DOHH2 (cell line): ENCODE measurements around the gene PGM2.

Source experiments
- H3F3A ChIP-seq: fragments of 200-600 bp; sonication (generic), shearing (Covaris generic); 2 replicates; pipeline ENCODE4 v1.6.0; 2016; ENCODE audit warnings: antibody characterized with exemption, mild to moderate bottlenecking; ENCODE audit not compliant: control insufficient read depth, insufficient read depth
- H3K27ac ChIP-seq: fragments of 200-600 bp; sonication (generic); 2 replicates; pipeline ENCODE4 v1.5.1; 2014; ENCODE audit warnings: low read depth, mild to moderate bottlenecking, low read length, moderate library complexity
- H3K27me3 ChIP-seq: fragments of 200-600 bp; sonication (generic); 2 replicates; pipeline ENCODE4 v1.6.1; 2014; ENCODE audit warnings: mild to moderate bottlenecking, low read length, mixed read lengths; ENCODE audit not compliant: control insufficient read depth
- H3K36me3 ChIP-seq: fragments of 200-600 bp; sonication (generic); 2 replicates; pipeline ENCODE4 v1.6.1; 2014; ENCODE audit warnings: mild to moderate bottlenecking, low read length, moderate library complexity, mixed read lengths; ENCODE audit not compliant: control insufficient read depth
- H3K4me1 ChIP-seq: fragments of 200-600 bp; sonication (generic); 2 replicates; pipeline ENCODE4 v1.6.1; 2014; ENCODE audit warnings: mild to moderate bottlenecking, low read length, mixed read lengths; ENCODE audit not compliant: control insufficient read depth
- H3K4me2 ChIP-seq: fragments of 200-600 bp; sonication (generic); 2 replicates; pipeline ENCODE4 v1.6.0; 2014; ENCODE audit warnings: mild to moderate bottlenecking, low read length, moderate library complexity
- H3K4me3 ChIP-seq: fragments of 200-600 bp; sonication (generic); 2 replicates; pipeline ENCODE4 v1.5.1; 2014; ENCODE audit warnings: mild to moderate bottlenecking, low read length, mixed read lengths
- H3K79me2 ChIP-seq: fragments of 200-600 bp; sonication (generic); 2 replicates; pipeline ENCODE4 v1.6.1; 2014; ENCODE audit warnings: mild to moderate bottlenecking, low read length, mixed read lengths; ENCODE audit not compliant: control insufficient read depth
- H3K9me2 ChIP-seq: fragments of 200-600 bp; sonication (generic); replicated peaks from 2 replicates; pipeline ENCODE4 v1.6.1; 2014; ENCODE audit warnings: mild to moderate bottlenecking, low read length, mixed read lengths; ENCODE audit not compliant: control insufficient read depth
- H3K9me3 ChIP-seq: fragments of 200-600 bp; sonication (generic); 2 replicates; pipeline ENCODE4 v1.6.1; 2014; ENCODE audit warnings: antibody characterized with exemption, low read length, mixed read lengths; ENCODE audit not compliant: control insufficient read depth, insufficient read depth
- H4K20me1 ChIP-seq: fragments of 200-600 bp; sonication (generic); 2 replicates; pipeline ENCODE4 v1.6.0; 2014; ENCODE audit warnings: low read depth, mild to moderate bottlenecking, antibody characterized with exemption, low read length, moderate library complexity; ENCODE audit not compliant: control insufficient read depth, insufficient read depth
- CTCF ChIP-seq: fragments of 200-600 bp; sonication (generic); IDR thresholded peaks from one replicate; pipeline ENCODE4 v1.5.1; 2014; ENCODE audit warnings: antibody characterized with exemption, mild to moderate bottlenecking, low read depth, low read length; ENCODE audit not compliant: poor library complexity, severe bottlenecking
- EZH2phosphoT487 ChIP-seq: fragments of 200-600 bp; sonication (generic); IDR thresholded peaks from 2 replicates; pipeline ENCODE4 v1.6.1; 2017; ENCODE audit warnings: borderline replicate concordance, mild to moderate bottlenecking, antibody characterized with exemption, low read length, moderate library complexity, mixed read lengths

The PGM2 gene

GRCh38 chr4:37904824-37905223, 78.3 kb downstream of the PGM2 start:
- H3F3A ChIP-seq, result no peaks in the 10 kb centered on the region
- H3K79me2 ChIP-seq, result no peaks in the 10 kb centered on the region
- H3K27me3 ChIP-seq, result no peaks in the 10 kb centered on the region
- H3K4me3 ChIP-seq, result no peak overlapping the region
- peaks cover 26% of the 10 kb centered on the region for H3K36me3 ChIP-seq
- H3K27ac ChIP-seq, result no peak overlapping the region
- no peaks in the 10 kb centered on the region; the same call in 1 of the 2 replicates for H4K20me1 ChIP-seq
- H3K9me3 ChIP-seq, result no peaks in the 10 kb centered on the region
- TF ChIP-seq CTCF, result no peak
- TF ChIP-seq EZH2phosphoT487, result no peak
- H3K4me2 ChIP-seq, result no peak overlapping the region
- H3K4me1 ChIP-seq, result no peaks in the 10 kb centered on the region
- no peaks in the 10 kb centered on the region for H3K9me2 ChIP-seq

GRCh38 chr4:37905533-37906169, 79.2 kb downstream of the PGM2 start:
- no peaks in the 10 kb centered on the region for H3K79me2 ChIP-seq
- no peak overlapping the region for H3K27ac ChIP-seq
- no peaks in the 10 kb centered on the region for H3K4me1 ChIP-seq
- no peak overlapping the region for H3K4me2 ChIP-seq
- peaks cover 26% of the 10 kb centered on the region for H3K36me3 ChIP-seq
- no peaks in the 10 kb centered on the region for H3K9me3 ChIP-seq
- no peaks in the 10 kb centered on the region for H3K27me3 ChIP-seq
- no peak for TF ChIP-seq CTCF
- H3F3A ChIP-seq, result no peaks in the 10 kb centered on the region
- no peak overlapping the region for H3K4me3 ChIP-seq
- no peaks in the 10 kb centered on the region; the same call in 1 of the 2 replicates for H4K20me1 ChIP-seq
- H3K9me2 ChIP-seq, result no peaks in the 10 kb centered on the region

GRCh38 chr4:37908488-37909331, 82.2 kb downstream of the PGM2 start:
- no peak for TF ChIP-seq EZH2phosphoT487
- no peak for TF ChIP-seq CTCF
- no peak overlapping the region for H3K27ac ChIP-seq

More at GRCh38 chr4:37908488-37909331, 82.2 kb downstream of the PGM2 start:
- Histone ChIP-seq H3K27me3 (no peaks in the 10 kb centered on the region), H3F3A (no peaks in the 10 kb centered on the region), H3K36me3 (peaks cover 9% of the 10 kb centered on the region), H3K4me3 (no peak overlapping the region), H3K79me2 (no peaks in the 10 kb centered on the region), H3K9me2 (no peaks in the 10 kb centered on the region), H4K20me1 (no peaks in the 10 kb centered on the region; the same call in 1 of the 2 replicates), H3K4me1 (no peaks in the 10 kb centered on the region), H3K9me3 (no peaks in the 10 kb centered on the region), H3K4me2 (no peak overlapping the region)
